WTC11 (cell line): ENCODE results near the gene MYO18A. TPM values are rescaled to one million over a fixed set of nuclear protein-coding genes. Genes with fewer than 3 reads are reported as not detected.

Experiments
- ATAC-seq: fragments of 200-7000 bp; cut with Tn5 transposase; 2 replicates; pipeline ENCODE4 v1.10.0; 2021; ENCODE audit warnings: mild to moderate bottlenecking, moderate library complexity
- CTCF ChIA-PET: fragments of 300-600 bp; sonication (Branson Sonifier 250); formaldehyde crosslinking; loops from one replicate; lab custom pipeline; 2021; ENCODE audit warnings: antibody characterized with exemption; lab: Charles Lee
- POLR2A ChIA-PET: fragments of 350-600 bp; sonication (Branson Sonifier 250); formaldehyde crosslinking; loops from one replicate; lab custom pipeline; 2021; ENCODE audit warnings: antibody characterized with exemption; lab: Charles Lee
- DNase-seq: peaks from one replicate; pipeline ENCODE4 v3.0.0; 2021; ENCODE audit warnings: low spot score
- H3K27ac Mint-ChIP-seq: 2 replicates; pipeline ENCODE4 v1.8.0; 2021; ENCODE audit warnings: mixed read lengths
- H3K27me3 Mint-ChIP-seq: 2 replicates; pipeline ENCODE4 v1.8.0; 2021; ENCODE audit warnings: low read depth, mild to moderate bottlenecking, moderate library complexity, mixed read lengths
- H3K36me3 Mint-ChIP-seq: 2 replicates; pipeline ENCODE4 v1.8.0; 2021; ENCODE audit warnings: mixed read lengths
- H3K4me1 Mint-ChIP-seq: 2 replicates; pipeline ENCODE4 v1.8.0; 2022; ENCODE audit warnings: mixed read lengths
- H3K4me3 Mint-ChIP-seq: 2 replicates; pipeline ENCODE4 v1.8.0; 2021; ENCODE audit warnings: mild to moderate bottlenecking, moderate library complexity, mixed read lengths
- H3K9me3 Mint-ChIP-seq: 2 replicates; pipeline ENCODE4 v1.8.0; 2021; ENCODE audit warnings: mixed read lengths
- AR ChIP-seq: fragments of 250-450 bp; sonication (Bioruptor Pico); IDR thresholded peaks from 2 replicates; pipeline ENCODE4 v1.9.0; 2021; ENCODE audit warnings: mild to moderate bottlenecking
- E2F1 ChIP-seq: sonication (generic); formaldehyde crosslinking; IDR thresholded peaks from 2 replicates; pipeline ENCODE4 v1.8.0; 2022; ENCODE audit warnings: mild to moderate bottlenecking, missing genetic modification reagents
- E2F4 ChIP-seq: sonication (generic); formaldehyde crosslinking; IDR thresholded peaks from 2 replicates; pipeline ENCODE4 v1.8.1; 2022; ENCODE audit warnings: low read depth, mild to moderate bottlenecking, moderate library complexity, missing genetic modification reagents, borderline replicate concordance
- ELF4 ChIP-seq: sonication (generic); formaldehyde crosslinking; IDR thresholded peaks from 2 replicates; pipeline ENCODE4 v1.8.1; 2022; ENCODE audit warnings: low read depth, mild to moderate bottlenecking, moderate library complexity, missing genetic modification reagents
- ETV6 ChIP-seq: sonication (generic); formaldehyde crosslinking; IDR thresholded peaks from 2 replicates; pipeline ENCODE4 v1.8.1; 2022; ENCODE audit warnings: mild to moderate bottlenecking, missing genetic modification reagents
- FOXJ3 ChIP-seq: sonication (generic); formaldehyde crosslinking; IDR thresholded peaks from 2 replicates; pipeline ENCODE4 v1.9.0; 2021; ENCODE audit warnings: missing genetic modification reagents, mild to moderate bottlenecking, borderline replicate concordance
- GRHL2 ChIP-seq: fragments of 250-450 bp; sonication (Bioruptor Pico); IDR thresholded peaks from 2 replicates; pipeline ENCODE4 v1.8.0; 2022; ENCODE audit warnings: mild to moderate bottlenecking, moderate library complexity; ENCODE audit not compliant: insufficient replicate concordance, severe bottlenecking
- HMGA2 ChIP-seq: fragments of 250-450 bp; sonication (Bioruptor Pico); IDR thresholded peaks from 2 replicates; pipeline ENCODE4 v1.4.0; 2021; ENCODE audit warnings: mild to moderate bottlenecking, moderate library complexity
- IRF2 ChIP-seq: sonication (generic); formaldehyde crosslinking; IDR thresholded peaks from 2 replicates; pipeline ENCODE4 v1.8.0; 2022; ENCODE audit warnings: low read depth, missing genetic modification reagents, borderline replicate concordance
- KAT7 ChIP-seq: sonication (generic); formaldehyde crosslinking; IDR thresholded peaks from 2 replicates; pipeline ENCODE4 v1.8.1; 2023; ENCODE audit warnings: missing genetic modification reagents, mild to moderate bottlenecking, borderline replicate concordance
- NR3C1 ChIP-seq: sonication (generic); formaldehyde crosslinking; conservative IDR thresholded peaks from 2 replicates; pipeline ENCODE4 v1.8.1; 2023; ENCODE audit warnings: low read depth, mild to moderate bottlenecking, missing genetic modification reagents
- PRRX2 ChIP-seq: fragments of 250-450 bp; sonication (Bioruptor Pico); IDR thresholded peaks from 2 replicates; pipeline ENCODE4 v1.8.0; 2021; ENCODE audit warnings: mild to moderate bottlenecking
- SMAD3 ChIP-seq: sonication (generic); formaldehyde crosslinking; IDR thresholded peaks from 2 replicates; pipeline ENCODE4 v1.8.0; 2022; ENCODE audit warnings: missing genetic modification reagents, mild to moderate bottlenecking, borderline replicate concordance
- SP1 ChIP-seq: sonication (generic); formaldehyde crosslinking; conservative IDR thresholded peaks from 2 replicates; pipeline ENCODE4 v1.8.1; 2022; ENCODE audit warnings: missing genetic modification reagents
- USF1 ChIP-seq: sonication (generic); formaldehyde crosslinking; IDR thresholded peaks from 2 replicates; pipeline ENCODE4 v1.8.0; 2022; ENCODE audit warnings: mild to moderate bottlenecking, missing genetic modification reagents
- ZNF512 ChIP-seq: sonication (generic); formaldehyde crosslinking; IDR thresholded peaks from 2 replicates; pipeline ENCODE4 v1.8.1; 2022; ENCODE audit warnings: missing genetic modification reagents, borderline replicate concordance
- total RNA-seq: library from RNA; stranded (reverse); gene quantifications from 3 replicates; pipeline ENCODE4 v1.2.3, GENCODE V29; 2021

Gene MYO18A
- total RNA-seq, 1 experiment from 2014 or later: 54.9 TPM

GRCh38 chr17:29048440-29049368, 131.5 kb downstream of the MYO18A start:
- Mint-ChIP-seq H3K27me3 (no peaks in the 10 kb centered on the region), H3K4me3 (no peak overlapping the region), H3K27ac (0 out of 2 replicates have a peak overlapping the region, but pooled peaks have one; percentile 5), H3K36me3 (peaks cover 18% of the 10 kb centered on the region), H3K9me3 (no peaks in the 10 kb centered on the region), H3K4me1 (peaks cover 51% of the 10 kb centered on the region)
- POLR2A ChIA-PET: interaction anchor here (0.9 to 1.5 kb wide), 2 partner anchors 11 to 14 kb away, joined by 4 read pairs; no protein-coding TSS in a partner anchor
- DNase-seq (no peak), ATAC-seq (peak; percentile 58)
- TF ChIP-seq SMAD3 (CRISPR knock-in tag) (no peak), ZNF512 (no peak), IRF2 (CRISPR knock-in tag) (no peak), GRHL2 (no peak), USF1 (CRISPR knock-in tag) (no peak), NR3C1 (no peak), SP1 (CRISPR knock-in tag) (no peak), ELF4 (CRISPR knock-in tag) (no peak)
- CTCF ChIA-PET: interaction anchor here (0.7 to 2.8 kb wide), 12 partner anchors 12 to 97 kb away, joined by 3 to 27 read pairs (median 4); no protein-coding TSS in a partner anchor

- ATAC-seq (no peak), DNase-seq (no peak)
- H3K4me1 Mint-ChIP-seq: peaks cover 66% of the 10 kb centered on the region
- no peak overlapping the region for H3K4me3 Mint-ChIP-seq
- H3K9me3 Mint-ChIP-seq: no peaks in the 10 kb centered on the region
- CTCF ChIA-PET: no interaction called here
- TF ChIP-seq NR3C1: no peak
- TF ChIP-seq KAT7: no peak
- TF ChIP-seq AR: no peak
- TF ChIP-seq FOXJ3: no peak
- no peak for TF ChIP-seq PRRX2 (CRISPR knock-in tag)
- no peak for TF ChIP-seq E2F1
- no peak for TF ChIP-seq E2F4 (CRISPR knock-in tag)
- no peak for TF ChIP-seq HMGA2 (CRISPR knock-in tag)
- TF ChIP-seq ETV6 (CRISPR knock-in tag): no peak
- peaks cover 18% of the 10 kb centered on the region for H3K36me3 Mint-ChIP-seq
- no peaks in the 10 kb centered on the region for H3K27me3 Mint-ChIP-seq
- POLR2A ChIA-PET: no interaction called here
- H3K27ac Mint-ChIP-seq: peak overlapping the region; percentile 42; the same call in 1 of the 2 replicates
Measured at GRCh38 chr17:29046473-29046839, 133.7 kb downstream of the MYO18A start.
